ENCODE results near the gene DNASE2B. TPM values are rescaled to one million over a fixed set of nuclear protein-coding genes. Genes with fewer than 3 reads are reported as not detected.
"Not testable (repeated sequence)": the region's sequence is repeated elsewhere in the genome, so short reads cannot be mapped to it uniquely, and the experiment has no call there.

DNASE2B gene
- polyA plus RNA-seq, 4 donors, result 0.18 TPM; not detected in 3

GRCh38 chr1:84442747-84443646 is 44.7 kb downstream of the DNASE2B start:
- DNase-seq (ENCODE audit: low read depth in 4 of 4, low spot score in 3 of 4), result not testable (repeated sequence)

GRCh38 chr1:84448704-84449103 is 50.4 kb downstream of the DNASE2B start:
- not testable (repeated sequence) for DNase-seq (ENCODE audit: low read depth in 4 of 4, low spot score in 3 of 4)

- no peak for DNase-seq (ENCODE audit: low read depth in 4 of 4, low spot score in 3 of 4)
Measured at GRCh38 chr1:84450910-84451309, 52.6 kb downstream of the DNASE2B start.

GRCh38 chr1:84452436-84452835 is 54.2 kb downstream of the DNASE2B start:
- DNase-seq (ENCODE audit: low read depth in 4 of 4, low spot score in 3 of 4), result no peak

GRCh38 chr1:84462118-84462517 is 63.8 kb downstream of the DNASE2B start:
- DNase-seq (ENCODE audit: low read depth in 4 of 4, low spot score in 3 of 4), result no peak

Other genes starting within 250 kb of the DNASE2B start
- gene SAMD13, start 96.8 kb upstream of the DNASE2B start, polyA plus RNA-seq (ENCODE audit: insufficient read length in 4 of 4), result 1 to 10 TPM; 5.6 to 8.1 (median 6.3) TPM
- 10 to 100 TPM; 35.2 to 55.9 (median 45.5) TPM for gene RPF1, start 80.8 kb downstream of the DNASE2B start, polyA plus RNA-seq (ENCODE audit: insufficient read length in 4 of 4)
- gene SPATA1, start 107.9 kb downstream of the DNASE2B start, polyA plus RNA-seq (ENCODE audit: insufficient read length in 4 of 4), result 1 to 10 TPM; 1.4 to 3.1 (median 1.6) TPM
- 100 to 1,000 TPM; 115 to 224 (median 163) TPM for gene GNG5, start 108.1 kb downstream of the DNASE2B start, polyA plus RNA-seq (ENCODE audit: insufficient read length in 4 of 4)
- 10 to 100 TPM; 17.6 to 28.3 (median 25.1) TPM for gene CTBS, start 176.0 kb downstream of the DNASE2B start, polyA plus RNA-seq (ENCODE audit: insufficient read length in 4 of 4)

Measured in left renal pelvis (tissue), 4 donors.